Fibroblast of villous mesenchyme (primary cell): Measurements from ENCODE around the gene SHROOM3. TPM values are rescaled to one million over a fixed set of nuclear protein-coding genes. Genes with fewer than 3 reads are reported as not detected.

ENCODE experiments used
- DNase-seq: peaks from one replicate; pipeline ENCODE4 v3.0.0-alpha.2; 2010; ENCODE audit warnings: low read depth
- H3K4me3 ChIP-seq: 2 replicates; pipeline ENCODE4 v1.5.1; 2011; ENCODE audit warnings: low read depth, mild to moderate bottlenecking, low read length
- total RNA-seq: library from RNA; depleted of rRNA; stranded (reverse); fragments of >200 nt; gene quantifications from 2 replicates; pipeline ENCODE4 v1.2.3, GENCODE V29; 2012
- TF ChIP-seq, protein P1 (sequence below): IDR thresholded peaks from 2 replicates; pipeline ENCODE4 v1.5.1; 2012; ENCODE audit warnings: low read depth, mild to moderate bottlenecking, low read length; ENCODE audit not compliant: insufficient read depth

The SHROOM3 gene
- total RNA-seq, 1 donor, result 27.6 TPM

DNA sequence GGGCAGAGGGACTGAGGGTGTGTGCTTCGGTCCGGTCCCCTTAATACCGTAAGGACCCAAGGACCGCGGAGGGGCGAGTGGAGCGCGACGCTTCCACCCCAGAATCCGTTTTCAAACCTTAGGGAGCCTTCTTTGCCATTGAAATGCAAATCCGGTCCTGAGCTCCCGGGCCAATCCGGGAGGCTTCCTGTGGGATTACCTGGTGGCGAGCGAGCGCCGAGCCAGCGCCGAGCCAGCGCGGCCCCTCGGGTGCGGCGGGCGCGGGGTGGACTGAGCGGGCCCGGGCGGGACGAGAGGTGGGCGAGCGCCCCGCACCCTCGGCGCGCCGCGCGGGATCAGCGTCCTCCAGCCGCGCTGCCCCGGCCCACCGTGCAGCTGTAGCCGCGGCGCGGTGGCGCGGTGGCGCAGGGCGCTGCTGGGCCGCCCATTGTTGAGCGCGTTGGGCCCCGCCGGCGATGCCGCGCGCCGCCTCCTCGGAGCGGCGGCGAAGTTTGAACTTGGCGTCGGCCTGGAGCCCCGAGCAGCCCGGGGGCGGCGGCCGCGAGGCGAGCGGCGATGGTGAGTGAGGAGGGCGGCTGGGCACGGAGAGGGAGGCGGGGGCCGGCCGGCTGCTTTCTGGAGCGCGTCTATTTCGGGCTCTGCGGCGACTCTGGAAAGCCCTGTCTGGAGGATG, 254.3 kb downstream of the SHROOM3 start:
- TF ChIP-seq, protein P1, sequence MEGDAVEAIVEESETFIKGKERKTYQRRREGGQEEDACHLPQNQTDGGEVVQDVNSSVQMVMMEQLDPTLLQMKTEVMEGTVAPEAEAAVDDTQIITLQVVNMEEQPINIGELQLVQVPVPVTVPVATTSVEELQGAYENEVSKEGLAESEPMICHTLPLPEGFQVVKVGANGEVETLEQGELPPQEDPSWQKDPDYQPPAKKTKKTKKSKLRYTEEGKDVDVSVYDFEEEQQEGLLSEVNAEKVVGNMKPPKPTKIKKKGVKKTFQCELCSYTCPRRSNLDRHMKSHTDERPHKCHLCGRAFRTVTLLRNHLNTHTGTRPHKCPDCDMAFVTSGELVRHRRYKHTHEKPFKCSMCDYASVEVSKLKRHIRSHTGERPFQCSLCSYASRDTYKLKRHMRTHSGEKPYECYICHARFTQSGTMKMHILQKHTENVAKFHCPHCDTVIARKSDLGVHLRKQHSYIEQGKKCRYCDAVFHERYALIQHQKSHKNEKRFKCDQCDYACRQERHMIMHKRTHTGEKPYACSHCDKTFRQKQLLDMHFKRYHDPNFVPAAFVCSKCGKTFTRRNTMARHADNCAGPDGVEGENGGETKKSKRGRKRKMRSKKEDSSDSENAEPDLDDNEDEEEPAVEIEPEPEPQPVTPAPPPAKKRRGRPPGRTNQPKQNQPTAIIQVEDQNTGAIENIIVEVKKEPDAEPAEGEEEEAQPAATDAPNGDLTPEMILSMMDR, result no peak
- DNase-seq, result peak; percentile 28
- H3K4me3 ChIP-seq, result peak overlapping the region; percentile 78

DNA sequence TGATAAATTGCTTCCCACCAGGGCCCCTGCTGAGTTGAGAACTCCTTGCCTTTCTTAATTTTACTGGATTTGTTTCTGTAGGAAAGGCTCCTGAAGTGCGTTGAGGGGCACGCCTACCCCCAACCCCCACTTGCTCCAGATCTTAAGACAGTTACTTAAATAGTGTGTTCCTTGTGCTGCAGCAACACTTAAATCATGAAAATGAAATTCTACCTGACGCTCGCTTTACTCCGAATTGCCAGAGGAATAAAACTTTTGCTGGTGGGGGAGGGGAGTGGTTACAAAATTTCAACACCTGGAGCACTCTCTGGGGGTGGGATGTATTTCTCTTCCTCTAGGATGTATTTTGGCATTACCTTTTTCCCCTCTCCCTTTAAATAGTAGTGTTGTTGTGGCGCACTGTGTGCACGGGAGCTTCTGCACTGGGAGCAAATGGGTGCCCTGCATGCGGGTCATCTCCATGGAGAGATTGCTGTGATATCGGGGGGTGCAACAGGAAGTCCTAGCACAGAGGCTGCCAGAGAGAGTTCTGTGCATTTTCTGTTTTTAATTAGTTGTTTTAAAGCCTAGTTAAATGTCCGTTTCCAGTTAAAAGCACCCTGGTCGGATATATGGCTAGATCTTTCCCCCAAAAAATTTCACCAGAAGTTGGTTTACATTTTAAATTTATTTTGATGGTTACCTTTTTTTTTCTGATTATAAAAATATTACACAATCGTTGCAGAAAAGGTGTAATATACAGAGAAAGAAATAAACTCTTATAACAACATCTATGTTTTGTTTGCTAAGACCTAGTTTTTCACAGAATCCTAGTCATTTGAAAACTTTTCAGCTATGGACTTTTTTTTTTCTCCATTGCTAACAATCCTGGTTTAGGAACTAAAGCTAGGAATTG, 255.2 kb downstream of the SHROOM3 start:
- peak overlapping the region; percentile 78 for H3K4me3 ChIP-seq
- peak; percentile 67 for DNase-seq
- TF ChIP-seq, protein P1, result no peak

DNA sequence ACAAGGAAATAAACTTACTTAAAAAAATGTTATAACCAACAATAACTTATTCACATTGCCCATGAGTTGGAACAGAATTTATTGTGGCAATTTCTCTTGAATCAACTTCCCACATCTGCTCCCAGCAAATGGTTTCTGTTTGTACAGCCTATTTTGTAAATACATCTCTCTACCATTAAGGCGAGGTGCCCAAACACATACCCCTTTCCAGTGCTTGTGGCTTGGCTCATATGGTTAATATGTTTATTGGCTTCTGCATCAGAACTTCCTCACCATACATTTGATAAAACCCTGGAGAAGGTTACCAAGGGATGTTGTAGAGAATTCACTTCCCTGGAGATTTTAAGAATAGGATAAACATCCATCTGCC, 255.9 kb downstream of the SHROOM3 start:
- H3K4me3 ChIP-seq, result peak overlapping the region; percentile 78
- DNase-seq, result peak; percentile 52
- TF ChIP-seq, protein P1, result no peak

DNA sequence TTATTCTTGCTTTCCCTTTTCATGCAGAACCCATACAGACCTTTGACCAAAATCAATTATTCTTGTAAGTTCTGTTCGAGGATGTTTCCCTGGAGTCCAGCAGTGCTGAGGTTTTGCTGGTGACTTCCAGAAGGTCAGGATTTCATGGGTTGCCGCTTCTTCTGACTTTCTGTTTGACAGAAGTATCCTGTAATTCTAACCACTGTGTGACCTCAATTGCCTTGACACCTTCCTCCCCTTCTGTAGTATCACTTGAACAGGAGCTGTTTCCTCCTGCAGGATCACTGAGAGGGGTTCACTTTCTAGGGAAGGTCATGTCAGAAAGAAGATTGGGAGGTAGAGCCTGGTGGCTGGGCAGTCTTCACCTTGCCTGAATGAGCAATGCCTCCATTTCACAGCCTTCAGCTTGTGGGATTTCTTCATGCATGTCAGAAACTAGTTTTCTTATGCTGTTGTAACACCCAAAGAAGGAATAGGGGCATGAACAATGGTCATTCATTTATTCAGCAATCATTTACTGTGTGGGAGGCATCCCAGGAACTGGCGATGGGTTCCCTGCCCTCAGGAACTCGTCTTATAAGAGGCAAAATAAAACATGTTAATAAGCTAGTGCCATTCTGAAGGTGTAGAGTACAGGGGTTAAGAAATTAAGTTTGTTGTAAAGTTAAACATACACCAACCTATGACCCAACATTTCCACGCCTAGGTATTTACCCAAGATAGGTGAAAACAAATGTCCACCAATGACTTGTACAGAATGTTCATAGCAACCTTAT, 257.0 kb downstream of the SHROOM3 start:
- H3K4me3 ChIP-seq, result no peak overlapping the region
- DNase-seq, result peak; percentile 61

DNA sequence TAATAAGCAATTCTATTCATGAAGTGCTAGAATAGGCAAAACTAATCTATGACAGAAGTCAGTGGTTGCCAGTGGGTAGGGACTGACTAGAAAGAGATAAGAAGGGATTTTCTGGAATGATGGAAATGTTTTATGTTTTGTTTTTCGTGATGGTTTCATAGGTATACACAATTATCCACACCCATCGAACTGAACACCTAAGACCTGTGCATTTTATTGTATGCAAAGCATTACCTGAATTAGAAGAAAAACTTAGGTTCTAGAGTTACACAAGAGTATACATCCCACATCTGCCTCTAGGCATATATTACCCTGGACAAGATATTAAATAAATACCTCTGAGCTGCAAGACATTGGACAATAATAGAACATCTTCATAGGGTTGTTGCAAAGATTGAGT, 257.7 kb downstream of the SHROOM3 start:
- H3K4me3 ChIP-seq, result no peak overlapping the region
- TF ChIP-seq, protein P1, result no peak
- no peak for DNase-seq

More for the DNA sequence above, 257.0 kb downstream of the SHROOM3 start:
- TF ChIP-seq, protein P1, result no peak

DNA sequence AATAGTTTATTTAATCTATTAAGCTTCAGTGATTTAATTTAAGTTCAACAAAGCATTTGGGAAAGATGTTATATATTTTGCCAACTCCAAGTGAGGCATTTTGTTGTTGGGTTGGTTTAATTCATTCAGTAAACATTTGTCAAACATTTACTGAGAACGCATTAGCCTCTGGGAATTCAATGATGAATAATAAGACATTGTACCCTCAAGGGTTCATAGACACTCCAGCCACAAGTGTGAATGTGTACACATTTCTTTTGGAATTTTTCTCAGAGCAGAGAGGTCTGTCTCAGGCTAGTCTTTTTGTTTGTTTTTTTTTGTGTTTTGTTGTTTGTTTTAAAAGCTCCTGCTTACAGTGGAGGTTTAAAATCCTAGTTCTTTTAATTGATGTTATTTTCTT, 259.0 kb downstream of the SHROOM3 start:
- TF ChIP-seq, protein P1, result no peak
- no peak overlapping the region for H3K4me3 ChIP-seq
- DNase-seq, result peak; percentile 36
